NCI-H446 (cell line): Measurements from ENCODE around the gene LPP.

Source experiments
- DNase-seq, 2 experiments: peaks; one replicate each; lab custom pipeline; 2025; lab: John Stamatoyannopoulos, UW

Gene LPP

DNA sequence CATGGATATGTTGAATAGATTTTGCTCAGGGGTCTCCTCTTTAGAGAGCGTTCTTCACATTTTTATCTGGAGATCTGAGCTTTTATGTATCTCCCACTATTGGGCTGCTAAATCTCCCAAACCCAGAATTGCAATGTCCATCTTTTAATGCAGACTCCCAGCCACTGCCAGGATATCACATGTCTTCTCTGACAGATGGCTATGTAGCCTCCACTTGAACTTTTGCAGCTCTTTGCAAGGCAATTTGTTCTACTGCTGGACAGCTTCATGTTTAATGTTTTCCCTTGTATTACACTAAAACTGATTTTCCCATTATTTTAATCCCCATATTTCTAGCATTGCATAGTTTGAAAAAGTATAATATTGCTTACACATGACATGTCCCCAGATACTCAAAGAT is 177.2 kb downstream of the LPP start:
- DNase-seq: no peak

- no peak for DNase-seq
Observed at GRCh38 chr3:188332085-188332484, 178.1 kb downstream of the LPP start.

DNA sequence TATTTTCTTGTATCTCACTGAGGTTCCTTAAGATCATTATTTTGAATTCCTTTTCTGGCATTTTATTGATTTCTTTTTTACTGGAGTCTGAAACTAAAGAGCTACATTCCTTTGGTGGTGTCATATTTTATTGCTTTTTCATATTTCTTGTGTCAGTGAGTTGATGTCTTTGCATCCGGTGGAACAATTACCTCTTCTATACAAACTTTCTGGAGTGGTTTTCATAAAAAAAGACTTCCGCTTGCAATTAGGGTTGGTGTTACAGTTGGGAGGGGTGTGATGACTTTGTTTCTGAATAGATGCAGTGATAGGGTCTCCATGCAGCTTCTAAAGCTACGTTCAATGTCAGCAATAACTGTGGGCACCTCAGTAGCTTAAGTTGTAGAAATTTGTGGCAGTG is 181.7 kb downstream of the LPP start:
- no peak for DNase-seq

GRCh38 chr3:188336178-188336577 is 182.2 kb downstream of the LPP start:
- no peak for DNase-seq

DNA sequence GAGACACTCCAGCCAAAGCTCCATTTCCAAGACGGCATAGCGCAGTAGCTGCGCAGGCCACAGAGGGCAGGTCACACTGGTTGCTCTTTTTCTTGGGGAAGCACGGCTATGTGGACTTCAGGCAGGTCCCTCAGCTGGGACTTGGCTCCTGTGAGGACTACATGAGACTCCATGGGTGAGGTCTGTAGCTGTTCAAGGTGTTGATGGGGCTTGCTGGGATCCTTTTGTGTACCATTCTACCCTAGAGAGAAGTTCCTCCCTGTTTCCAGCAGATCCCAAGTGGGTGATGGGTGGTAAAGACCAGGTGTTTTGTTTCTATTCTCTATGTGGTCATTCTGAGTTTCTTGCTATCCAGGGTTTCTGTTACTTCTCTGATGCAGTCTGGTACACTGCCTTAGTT is 183.3 kb downstream of the LPP start:
- no peak for DNase-seq

- no peak for DNase-seq
Observed at GRCh38 chr3:188338086-188338485, 184.1 kb downstream of the LPP start.

DNA sequence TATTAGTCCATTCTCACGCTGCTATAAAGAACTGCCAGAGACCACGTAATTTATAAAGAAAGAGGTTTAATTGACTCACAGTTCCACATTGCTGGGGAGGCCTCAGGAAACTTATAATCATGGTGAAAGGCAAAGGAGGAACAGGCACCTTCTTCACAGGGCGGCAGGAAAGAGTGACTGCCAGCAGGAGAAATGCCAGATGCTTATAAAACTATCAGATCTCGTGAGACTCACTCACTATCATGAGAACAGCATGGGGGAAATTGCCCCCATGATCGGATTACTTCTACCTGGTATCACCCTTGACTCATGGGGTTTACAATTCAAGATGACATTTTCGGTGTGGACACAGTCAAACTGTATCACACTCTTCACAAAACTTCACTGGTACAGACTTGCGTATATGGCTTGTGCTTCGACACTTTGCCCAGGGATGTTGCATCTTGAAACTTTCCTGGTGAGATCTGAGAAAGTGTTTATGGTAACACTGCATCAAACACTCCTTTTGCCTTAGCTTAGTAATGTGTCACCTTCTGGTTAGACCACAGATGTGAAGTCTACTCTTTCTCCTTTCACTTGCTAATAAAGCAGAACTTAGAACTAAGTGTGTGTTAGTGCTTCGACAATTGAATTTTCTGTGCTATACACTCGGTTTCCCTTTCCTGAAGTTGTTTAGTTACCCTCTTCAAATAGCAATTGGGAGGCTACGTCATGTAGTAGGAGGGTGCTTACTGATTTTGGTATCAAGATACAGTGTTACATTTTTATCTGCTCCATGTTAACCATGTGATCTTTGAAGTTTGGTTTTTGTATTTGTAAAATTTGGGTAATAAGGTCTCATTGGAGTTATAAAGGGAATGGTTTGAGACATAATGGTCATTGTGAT is 185.7 kb downstream of the LPP start:
- DNase-seq: no peak

- DNase-seq: no peak
Observed at GRCh38 chr3:188341501-188341900, 187.5 kb downstream of the LPP start.

- DNase-seq: no peak
Observed at GRCh38 chr3:188342991-188343732, 189.2 kb downstream of the LPP start.

DNA sequence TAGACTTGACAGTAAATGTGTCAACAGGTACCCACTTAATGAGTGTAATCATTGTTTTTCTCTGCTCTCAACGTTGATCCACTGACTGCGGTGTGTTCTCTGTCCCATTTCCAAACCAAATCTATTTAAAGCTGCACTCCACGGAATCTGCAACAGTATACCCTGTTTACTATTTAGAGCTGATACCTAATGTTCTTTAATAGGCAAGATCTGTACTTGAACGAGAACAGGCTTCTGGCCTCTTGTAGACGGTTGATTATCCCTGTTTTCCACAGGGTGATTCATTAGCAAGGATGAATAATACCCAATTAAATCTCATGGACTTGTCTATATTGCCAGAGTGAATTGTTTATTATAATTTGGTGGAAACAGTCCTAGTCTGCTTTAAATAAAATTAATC is 189.9 kb downstream of the LPP start:
- no peak for DNase-seq

- no peak for DNase-seq
Observed at GRCh38 chr3:188345223-188345622, 191.3 kb downstream of the LPP start.

DNA sequence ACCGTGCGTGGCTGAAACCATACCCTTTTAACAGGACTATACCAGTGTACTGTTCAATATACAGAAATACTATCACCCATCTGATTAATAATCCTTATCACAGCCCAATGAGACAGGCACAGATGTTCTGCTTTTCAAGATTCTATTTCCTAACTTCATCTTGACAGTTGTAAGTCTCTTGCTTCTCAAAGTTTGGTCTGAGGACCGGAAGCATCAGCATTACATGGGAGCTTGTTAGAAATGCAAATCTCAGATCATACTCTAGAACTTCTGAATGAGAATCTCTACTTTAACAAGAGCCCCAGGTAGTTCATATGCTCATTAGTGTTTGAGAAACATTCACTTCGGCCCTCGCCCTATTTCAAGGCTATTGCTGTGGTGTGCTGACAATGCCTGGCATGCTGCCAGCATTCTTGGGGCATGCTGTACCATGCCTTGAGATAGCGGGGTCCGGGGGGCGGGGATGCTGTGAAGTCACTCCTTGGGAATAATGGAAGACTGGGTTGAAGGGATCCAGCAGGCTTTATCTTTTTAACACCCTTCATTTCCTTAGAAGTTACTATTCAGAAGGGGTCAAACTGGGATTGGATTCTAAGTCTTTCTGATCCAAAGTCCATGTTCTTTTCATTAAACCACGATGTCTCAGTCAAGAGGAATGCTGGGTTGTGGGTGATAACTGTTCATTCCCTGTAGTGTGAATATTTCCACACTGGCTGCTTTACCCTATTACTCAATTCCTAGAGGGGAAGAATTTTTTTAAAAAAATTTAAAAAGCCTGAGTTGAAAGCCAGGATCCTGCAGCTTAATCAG is 194.7 kb downstream of the LPP start:
- DNase-seq: no peak

- no peak for DNase-seq
Observed at GRCh38 chr3:188349351-188349901, 195.5 kb downstream of the LPP start.

- no peak for DNase-seq
Observed at GRCh38 chr3:188349933-188350332, 196.0 kb downstream of the LPP start.

- DNase-seq: no peak
Observed at GRCh38 chr3:188350961-188351360, 197.0 kb downstream of the LPP start.

DNA sequence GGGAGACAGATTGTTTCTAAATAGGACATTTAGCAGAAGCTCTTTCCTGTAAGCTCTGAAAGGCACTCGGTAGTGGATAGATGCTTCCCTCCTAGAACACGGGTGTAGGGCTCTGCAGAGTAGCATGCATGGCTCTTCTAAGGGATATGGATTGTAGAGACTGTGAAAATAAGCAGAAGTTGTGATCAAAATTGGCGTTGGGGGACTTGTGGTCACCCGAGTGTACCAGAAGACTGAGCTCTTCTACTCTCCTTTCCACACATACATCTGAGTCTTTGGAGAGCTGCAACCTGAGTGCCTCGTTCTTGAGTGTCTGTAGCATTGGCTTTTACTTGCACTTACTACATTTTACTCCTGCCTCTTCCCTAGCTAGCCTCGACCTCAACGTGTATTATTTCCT is 197.7 kb downstream of the LPP start:
- no peak for DNase-seq

DNA sequence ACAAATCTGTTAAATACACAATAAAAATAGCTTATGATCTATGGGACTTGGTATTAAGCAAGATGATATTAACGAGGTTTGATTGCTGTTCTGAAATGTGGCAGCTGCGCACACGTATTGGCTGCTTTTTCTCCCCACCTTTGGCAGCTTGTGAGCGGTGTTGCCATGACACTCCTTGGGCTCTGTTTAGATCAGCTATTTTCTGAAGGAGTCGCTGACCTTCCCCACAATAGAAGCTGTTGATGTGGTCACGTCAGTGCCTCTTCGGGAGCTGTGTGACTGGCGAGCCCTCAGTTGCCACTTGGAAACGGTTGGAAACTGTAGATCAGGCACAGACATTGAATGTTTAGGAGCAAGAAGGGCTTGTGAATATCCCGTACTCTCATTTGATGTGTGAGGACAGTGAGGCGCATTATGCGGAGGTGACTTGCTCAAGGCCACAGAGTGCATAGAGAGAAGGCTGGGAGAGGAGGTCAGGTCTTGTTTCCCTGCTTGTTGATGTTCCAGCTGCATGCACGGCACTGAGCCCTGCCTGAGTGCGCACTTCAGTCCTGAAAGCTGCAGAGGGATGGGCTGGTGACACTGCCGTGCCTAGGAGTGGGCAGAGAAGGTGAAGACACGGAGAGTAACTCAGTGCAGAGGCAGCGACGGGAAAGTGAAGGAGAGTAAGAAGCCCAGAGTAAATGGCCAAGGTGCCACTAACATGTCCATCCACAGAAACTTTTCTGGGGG is 198.4 kb downstream of the LPP start:
- no peak for DNase-seq

DNA sequence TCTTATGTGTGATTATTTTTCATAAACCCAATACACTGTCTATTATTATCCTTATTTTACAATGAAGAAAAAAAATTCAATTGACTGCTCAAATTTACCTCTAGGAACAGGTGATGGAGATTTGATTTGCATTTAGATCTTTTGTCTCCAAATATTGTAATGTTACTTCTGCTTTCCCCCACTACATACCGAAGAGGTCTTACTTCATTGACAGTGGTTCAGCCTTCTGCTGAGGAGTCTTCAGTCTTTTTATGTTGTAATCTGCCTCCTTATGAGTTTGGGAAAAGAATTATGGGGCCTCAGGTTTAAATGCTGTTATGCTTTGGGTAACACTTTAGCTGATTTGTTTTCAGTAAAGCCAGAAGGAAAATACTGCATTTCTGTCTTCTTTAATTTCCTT is 199.5 kb downstream of the LPP start:
- DNase-seq: no peak

GRCh38 chr3:188358787-188359493 is 205.0 kb downstream of the LPP start:
- no peak for DNase-seq

GRCh38 chr3:188360364-188360881 is 206.5 kb downstream of the LPP start:
- no peak for DNase-seq

GRCh38 chr3:188361888-188362287 is 207.9 kb downstream of the LPP start:
- DNase-seq: no peak
